ENCODE results near the gene UGT1A4. TPM values are rescaled to one million over a fixed set of nuclear protein-coding genes. Genes with fewer than 3 reads are reported as not detected.

The UGT1A4 gene
- total and polyA plus RNA-seq, 10 of the 15 experiments (the other 5 are each of a cell fraction or from before 2014, with no cell fraction given): not detected

DNA sequence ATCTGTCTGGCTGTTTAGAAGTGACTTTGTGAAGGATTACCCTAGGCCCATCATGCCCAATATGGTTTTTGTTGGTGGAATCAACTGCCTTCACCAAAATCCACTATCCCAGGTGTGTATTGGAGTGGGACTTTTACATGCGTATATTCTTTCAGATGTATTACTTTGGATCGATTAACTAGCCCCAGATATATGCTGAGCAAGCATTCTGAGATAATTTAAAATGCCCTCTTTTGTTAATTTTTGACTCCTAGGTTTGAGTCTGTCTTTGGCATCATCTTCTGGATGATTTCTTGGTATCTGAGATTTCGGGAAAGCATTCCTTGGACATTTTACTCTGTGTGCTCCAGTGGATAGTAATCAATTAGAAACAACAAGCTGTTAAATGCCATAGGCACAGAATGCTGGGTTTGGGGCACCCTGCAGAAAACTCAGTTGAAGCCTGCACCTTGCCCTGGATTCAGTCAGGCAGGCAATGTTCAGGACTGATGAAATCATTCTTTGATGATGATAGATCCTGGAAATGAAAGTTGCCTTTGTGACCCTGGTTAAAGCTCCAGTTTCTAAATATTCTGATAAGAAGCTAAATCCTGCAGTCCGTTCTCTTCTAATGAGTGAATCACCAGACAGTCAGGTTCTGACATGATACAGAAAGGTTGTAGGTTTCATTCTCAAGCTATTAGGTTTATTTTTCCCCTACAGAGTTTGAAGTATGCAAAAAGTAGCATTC is 42.7 kb downstream of the UGT1A4 start:
- BruUV-seq (replicated peaks): no TSS peak
- ChIA-PET CTCF (no interaction called here), POLR2A (no interaction called here), SMC1A (ENCODE audit: uncharacterized antibody, unreplicated experiment) (no interaction called here), RAD21 (ENCODE audit: unreplicated experiment) (interaction anchor here (1.1 kb wide), 1 partner anchor 407 kb away, joined by 3 read pairs; no protein-coding TSS in a partner anchor)
- Histone ChIP-seq H3K27ac (ENCODE audit: control insufficient read depth, insufficient read depth) (no peak overlapping the region), H3K79me2 (ENCODE audit: control insufficient read depth, insufficient read depth, low read length) (no peaks in the 10 kb centered on the region), H2AFZ (ENCODE audit: control insufficient read depth, low read depth, low read length) (no peak overlapping the region), H3K9ac (ENCODE audit: control insufficient read depth, insufficient read depth, low read length) (no peak overlapping the region), H3K9me3 (replicated peaks; ENCODE audit: control insufficient read depth, insufficient read depth, low read length) (no peaks in the 10 kb centered on the region), H3K27me3 (replicated peaks in 1 of 2; ENCODE audit: control insufficient read depth in 2 of 2, insufficient read depth in 2 of 2, low read length in 1 of 2) (peaks cover 0 to 3% of the 10 kb centered on the region in 2 experiments; a peak in 1 of 4 replicates), H4K20me1 (ENCODE audit: control insufficient read depth, insufficient read depth) (no peaks in the 10 kb centered on the region), H3K36me3 (ENCODE audit: control insufficient read depth in 2 of 2, insufficient read depth in 2 of 2, low read length in 1 of 2) (no peaks in the 10 kb centered on the region), H3K4me2 (ENCODE audit: control insufficient read depth, insufficient read depth) (no peak overlapping the region), H3K4me1 (ENCODE audit: control insufficient read depth, insufficient read depth, low read length) (no peaks in the 10 kb centered on the region), H3K4me3 (no peak overlapping the region)
- TF ChIP-seq RCOR1 (conservative IDR thresholded peaks at IDR 0.05; ENCODE audit: low read depth, low read length): no peak
- TF ChIP-seq, protein P1, sequence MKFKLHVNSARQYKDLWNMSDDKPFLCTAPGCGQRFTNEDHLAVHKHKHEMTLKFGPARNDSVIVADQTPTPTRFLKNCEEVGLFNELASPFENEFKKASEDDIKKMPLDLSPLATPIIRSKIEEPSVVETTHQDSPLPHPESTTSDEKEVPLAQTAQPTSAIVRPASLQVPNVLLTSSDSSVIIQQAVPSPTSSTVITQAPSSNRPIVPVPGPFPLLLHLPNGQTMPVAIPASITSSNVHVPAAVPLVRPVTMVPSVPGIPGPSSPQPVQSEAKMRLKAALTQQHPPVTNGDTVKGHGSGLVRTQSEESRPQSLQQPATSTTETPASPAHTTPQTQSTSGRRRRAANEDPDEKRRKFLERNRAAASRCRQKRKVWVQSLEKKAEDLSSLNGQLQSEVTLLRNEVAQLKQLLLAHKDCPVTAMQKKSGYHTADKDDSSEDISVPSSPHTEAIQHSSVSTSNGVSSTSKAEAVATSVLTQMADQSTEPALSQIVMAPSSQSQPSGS (IDR thresholded peaks at IDR 0.05; ENCODE audit: low read length): no peak
- TF ChIP-seq, protein P2, sequence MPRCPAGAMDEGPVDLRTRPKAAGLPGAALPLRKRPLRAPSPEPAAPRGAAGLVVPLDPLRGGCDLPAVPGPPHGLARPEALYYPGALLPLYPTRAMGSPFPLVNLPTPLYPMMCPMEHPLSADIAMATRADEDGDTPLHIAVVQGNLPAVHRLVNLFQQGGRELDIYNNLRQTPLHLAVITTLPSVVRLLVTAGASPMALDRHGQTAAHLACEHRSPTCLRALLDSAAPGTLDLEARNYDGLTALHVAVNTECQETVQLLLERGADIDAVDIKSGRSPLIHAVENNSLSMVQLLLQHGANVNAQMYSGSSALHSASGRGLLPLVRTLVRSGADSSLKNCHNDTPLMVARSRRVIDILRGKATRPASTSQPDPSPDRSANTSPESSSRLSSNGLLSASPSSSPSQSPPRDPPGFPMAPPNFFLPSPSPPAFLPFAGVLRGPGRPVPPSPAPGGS (IDR thresholded peaks at IDR 0.05; ENCODE audit: borderline replicate concordance, insufficient read depth, low read depth, low read length, poor library complexity, severe bottlenecking): no peak
- TF ChIP-seq SUZ12 (IDR thresholded peaks at IDR 0.05; ENCODE audit: unreplicated experiment): no peak
- no peak for TF ChIP-seq SP1 (IDR thresholded peaks at IDR 0.05; ENCODE audit: low read depth, low read length)
- TF ChIP-seq EED (IDR thresholded peaks at IDR 0.05; ENCODE audit: low read depth): no peak
- no peak for TF ChIP-seq SREBF1 (IDR thresholded peaks at IDR 0.05; ENCODE audit: low read length)
- no peak for TF ChIP-seq IRF4 (IDR thresholded peaks at IDR 0.05; ENCODE audit: low read depth, low read length)
- no peak for TF ChIP-seq BACH1 (IDR thresholded peaks at IDR 0.05; ENCODE audit: borderline replicate concordance)
- TF ChIP-seq CREM (IDR thresholded peaks at IDR 0.05; ENCODE audit: low read depth): no peak
- TF ChIP-seq NR2F1 (conservative IDR thresholded peaks at IDR 0.05): no peak
- TF ChIP-seq GATAD2B (conservative IDR thresholded peaks at IDR 0.05; ENCODE audit: low read depth): no peak
- TF ChIP-seq CHD2 (IDR thresholded peaks at IDR 0.05; ENCODE audit: borderline replicate concordance, low read depth, low read length): no peak
- TF ChIP-seq ETV6 (conservative IDR thresholded peaks at IDR 0.05 in 1 of 2, IDR thresholded peaks at IDR 0.05 in 1 of 2; ENCODE audit: borderline replicate concordance in 1 of 2, low read depth in 1 of 2): no peak
- no peak for TF ChIP-seq HDAC2 (IDR thresholded peaks at IDR 0.05)
- TF ChIP-seq, protein P3, sequence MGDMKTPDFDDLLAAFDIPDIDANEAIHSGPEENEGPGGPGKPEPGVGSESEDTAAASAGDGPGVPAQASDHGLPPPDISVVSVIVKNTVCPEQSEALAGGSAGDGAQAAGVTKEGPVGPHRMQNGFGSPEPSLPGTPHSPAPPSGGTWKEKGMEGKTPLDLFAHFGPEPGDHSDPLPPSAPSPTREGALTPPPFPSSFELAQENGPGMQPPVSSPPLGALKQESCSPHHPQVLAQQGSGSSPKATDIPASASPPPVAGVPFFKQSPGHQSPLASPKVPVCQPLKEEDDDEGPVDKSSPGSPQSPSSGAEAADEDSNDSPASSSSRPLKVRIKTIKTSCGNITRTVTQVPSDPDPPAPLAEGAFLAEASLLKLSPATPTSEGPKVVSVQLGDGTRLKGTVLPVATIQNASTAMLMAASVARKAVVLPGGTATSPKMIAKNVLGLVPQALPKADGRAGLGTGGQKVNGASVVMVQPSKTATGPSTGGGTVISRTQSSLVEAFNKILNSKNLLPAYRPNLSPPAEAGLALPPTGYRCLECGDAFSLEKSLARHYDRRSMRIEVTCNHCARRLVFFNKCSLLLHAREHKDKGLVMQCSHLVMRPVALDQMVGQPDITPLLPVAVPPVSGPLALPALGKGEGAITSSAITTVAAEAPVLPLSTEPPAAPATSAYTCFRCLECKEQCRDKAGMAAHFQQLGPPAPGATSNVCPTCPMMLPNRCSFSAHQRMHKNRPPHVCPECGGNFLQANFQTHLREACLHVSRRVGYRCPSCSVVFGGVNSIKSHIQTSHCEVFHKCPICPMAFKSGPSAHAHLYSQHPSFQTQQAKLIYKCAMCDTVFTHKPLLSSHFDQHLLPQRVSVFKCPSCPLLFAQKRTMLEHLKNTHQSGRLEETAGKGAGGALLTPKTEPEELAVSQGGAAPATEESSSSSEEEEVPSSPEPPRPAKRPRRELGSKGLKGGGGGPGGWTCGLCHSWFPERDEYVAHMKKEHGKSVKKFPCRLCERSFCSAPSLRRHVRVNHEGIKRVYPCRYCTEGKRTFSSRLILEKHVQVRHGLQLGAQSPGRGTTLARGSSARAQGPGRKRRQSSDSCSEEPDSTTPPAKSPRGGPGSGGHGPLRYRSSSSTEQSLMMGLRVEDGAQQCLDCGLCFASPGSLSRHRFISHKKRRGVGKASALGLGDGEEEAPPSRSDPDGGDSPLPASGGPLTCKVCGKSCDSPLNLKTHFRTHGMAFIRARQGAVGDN (IDR thresholded peaks at IDR 0.05): no peak
- TF ChIP-seq TARDBP (IDR thresholded peaks at IDR 0.05; ENCODE audit: borderline replicate concordance): no peak
- no peak for TF ChIP-seq STAT1 (conservative IDR thresholded peaks at IDR 0.05)
- TF ChIP-seq RFX5 (IDR thresholded peaks at IDR 0.05; ENCODE audit: low read depth, low read length): no peak
- no peak for TF ChIP-seq CEBPB (IDR thresholded peaks at IDR 0.05; ENCODE audit: borderline replicate concordance in 1 of 2, low read depth in 2 of 2, low read length in 2 of 2)
- intact Hi-C loops (cut with micrococcal nuclease; ENCODE audit: unreplicated experiment) (no loop called here), in situ Hi-C loops (cut with MboI) (no loop called here)
- no peak for DNase-seq (ENCODE audit: low read depth, low spot score)
- no peak for FAIRE-seq
- WGBS (ENCODE audit: insufficient coverage, insufficient replicate concordance, low lambda C conversion rate, missing lambda C conversion rate): 29% methylated on average over 4 of the region's 4 CpGs
- no peak for ATAC-seq

All from GM12878 (cell line).